Right hindlimb (tissue), 1 donor: Measurements from ENCODE around the gene PLEKHA6.

Experiments
- DNase-seq: peaks from one replicate; pipeline ENCODE4 v3.0.0-alpha.2; 2018

The PLEKHA6 gene

GRCh38 chr1:204176049-204176448 is 183.7 kb downstream of the PLEKHA6 start:
- DNase-seq = no peak

DNA sequence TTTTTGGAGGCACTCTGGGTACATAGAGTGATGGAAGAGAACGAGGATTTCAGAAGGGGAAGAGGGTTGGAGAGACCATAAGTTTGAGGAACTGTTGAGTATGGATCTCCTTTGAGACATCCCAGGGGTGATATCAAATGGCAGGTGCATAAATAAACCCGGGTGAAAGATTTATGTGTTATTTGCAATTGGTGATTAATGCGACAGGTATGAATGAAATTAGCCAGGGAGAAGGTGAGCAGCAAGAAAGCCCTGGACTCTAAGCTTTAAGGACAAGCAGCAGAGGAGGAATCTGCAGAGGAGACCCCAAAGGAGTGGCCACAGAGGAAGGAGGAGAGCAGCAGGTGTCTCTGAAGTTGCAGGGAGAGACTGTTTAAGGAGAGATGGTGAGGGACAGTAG is 184.8 kb downstream of the PLEKHA6 start:
- DNase-seq = no peak

DNA sequence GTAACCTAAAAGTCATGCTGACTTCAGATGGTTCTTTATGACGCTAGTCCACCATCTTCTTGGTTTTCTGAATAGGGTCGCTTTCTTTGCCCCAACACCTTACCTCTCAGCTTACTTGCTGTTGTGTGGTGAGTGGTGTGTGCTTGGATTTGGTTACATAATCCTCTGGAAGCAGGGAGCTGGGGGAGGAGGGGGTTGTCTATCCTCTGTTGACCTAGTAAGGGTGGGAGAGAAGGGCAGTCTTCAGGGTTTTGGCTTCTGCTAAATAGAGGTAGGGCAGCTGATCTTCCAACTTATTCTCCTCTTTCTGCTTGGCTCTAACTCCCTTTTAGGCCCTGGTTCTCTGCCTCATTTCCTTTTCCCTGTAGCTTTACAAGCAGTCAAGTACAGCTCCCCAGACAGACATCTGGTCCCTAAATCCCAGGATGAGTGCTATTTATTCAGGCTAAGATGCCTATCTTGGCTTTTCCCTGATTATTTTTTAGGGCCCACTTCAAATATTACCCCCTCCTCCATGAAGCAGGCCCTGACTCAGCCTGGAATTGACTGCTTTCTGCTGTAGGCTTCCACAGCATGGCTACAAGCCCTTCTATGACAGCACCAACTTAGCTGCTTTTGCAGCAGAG is 187.2 kb downstream of the PLEKHA6 start:
- DNase-seq = no peak

GRCh38 chr1:204171751-204172178 is 188.0 kb downstream of the PLEKHA6 start:
- no peak for DNase-seq

DNA sequence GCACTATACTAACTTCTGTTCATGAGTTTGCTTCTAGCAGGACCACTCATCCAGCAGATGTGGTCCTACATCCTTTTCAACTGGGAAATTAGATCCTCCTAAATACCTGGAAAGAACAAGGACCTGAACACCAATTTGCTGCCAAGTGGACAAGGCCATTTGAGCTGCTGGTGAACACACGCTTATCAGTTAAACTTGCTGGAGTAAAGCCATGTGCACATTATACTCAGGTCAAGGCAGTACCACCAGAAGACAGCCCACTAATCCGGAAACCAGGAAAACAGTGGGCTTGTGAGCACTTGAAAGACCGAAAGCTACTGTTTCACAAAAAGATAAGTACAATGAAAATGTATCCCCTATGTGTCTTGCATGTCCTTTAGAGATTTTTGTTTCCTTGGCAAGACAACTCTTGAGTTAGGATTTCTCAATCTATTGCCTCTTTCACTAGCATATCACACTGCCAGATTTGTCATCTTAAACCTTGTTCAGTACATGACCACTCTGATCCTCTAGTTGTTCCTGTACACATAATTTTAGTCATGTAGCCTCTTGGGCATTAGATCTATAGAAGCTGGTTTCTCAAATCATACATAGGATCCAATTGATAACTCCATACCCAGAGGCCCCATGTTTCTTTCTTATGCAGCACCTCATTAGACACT is 189.1 kb downstream of the PLEKHA6 start:
- DNase-seq = no peak

DNA sequence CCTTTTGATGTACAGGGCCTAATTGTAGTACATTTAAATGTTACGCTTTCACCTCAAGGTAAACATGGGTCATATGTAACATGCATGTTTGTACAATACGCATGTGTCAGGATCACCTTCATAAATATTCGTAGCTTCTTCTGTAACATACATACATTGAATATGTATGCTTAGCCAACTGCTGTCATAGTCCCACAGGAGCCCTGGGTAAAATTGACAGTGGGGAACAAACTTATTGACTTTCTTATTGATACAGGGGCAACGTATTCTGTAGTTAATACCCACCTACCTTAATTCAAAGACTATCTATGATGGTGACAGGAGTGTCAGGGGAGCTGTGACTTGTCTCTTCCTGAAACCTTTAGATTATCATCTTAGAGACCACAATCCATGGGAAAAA is 189.9 kb downstream of the PLEKHA6 start:
- no peak for DNase-seq
